SU-DHL-6 (cell line): ENCODE results near the gene ZNF292.

ENCODE experiments used
- H2AFZ ChIP-seq: fragments of 200-600 bp; sonication (generic); 2 replicates; pipeline ENCODE4 v1.6.1; 2014; ENCODE audit warnings: low read depth, mild to moderate bottlenecking, moderate library complexity, mixed read lengths, antibody characterized with exemption, low read length; ENCODE audit not compliant: severe bottlenecking
- H3F3A ChIP-seq: fragments of 200-600 bp; shearing (Covaris generic); 2 replicates; pipeline ENCODE4 v1.6.0; 2016; ENCODE audit warnings: antibody characterized with exemption, mild to moderate bottlenecking; ENCODE audit not compliant: insufficient read depth
- H3K27ac ChIP-seq: fragments of 200-600 bp; sonication (generic); 2 replicates; pipeline ENCODE4 v1.5.1; 2016; ENCODE audit warnings: low read depth, mild to moderate bottlenecking, low read length, moderate library complexity, mixed read lengths
- H3K27me3 ChIP-seq: fragments of 200-600 bp; sonication (generic), shearing (Covaris generic); 2 replicates; pipeline ENCODE4 v1.6.0; 2014; ENCODE audit warnings: mild to moderate bottlenecking, low read length
- H3K36me3 ChIP-seq: fragments of 200-600 bp; sonication (generic); 2 replicates; pipeline ENCODE4 v1.6.1; 2014; ENCODE audit warnings: mild to moderate bottlenecking, low read length, mixed read lengths
- H3K4me2 ChIP-seq: fragments of 300-600, 200-600 bp; shearing (Covaris generic), sonication (generic); 2 replicates; pipeline ENCODE4 v1.6.0; 2014; ENCODE audit warnings: low read length, low read depth, mild to moderate bottlenecking; ENCODE audit not compliant: poor library complexity, severe bottlenecking
- H3K4me3 ChIP-seq: fragments of 200-600 bp; sonication (generic); 2 replicates; pipeline ENCODE4 v1.5.1; 2014; ENCODE audit warnings: antibody characterized with exemption, low read length, mild to moderate bottlenecking, mixed read lengths; ENCODE audit not compliant: insufficient read depth, poor library complexity, severe bottlenecking
- H3K79me2 ChIP-seq: fragments of 200-600 bp; sonication (generic); 2 replicates; pipeline ENCODE4 v1.6.1; 2014; ENCODE audit warnings: mild to moderate bottlenecking, low read length, moderate library complexity; ENCODE audit not compliant: insufficient read depth
- H3K9ac ChIP-seq: fragments of 200-600 bp; sonication (generic); 2 replicates; pipeline ENCODE4 v1.7.0; 2014; ENCODE audit warnings: mild to moderate bottlenecking, low read length
- H3K9me2 ChIP-seq: fragments of 200-600 bp; sonication (generic); replicated peaks from 2 replicates; pipeline ENCODE4 v1.6.1; 2014; ENCODE audit warnings: low read length; ENCODE audit not compliant: insufficient read depth
- H3K9me3 ChIP-seq: fragments of 200-600 bp; sonication (generic); 2 replicates; pipeline ENCODE4 v1.6.1; 2014; ENCODE audit warnings: low read length, mixed read lengths; ENCODE audit not compliant: insufficient read depth
- H4K20me1 ChIP-seq: fragments of 200-600 bp; sonication (generic); 2 replicates; pipeline ENCODE4 v1.6.1; 2014; ENCODE audit warnings: low read depth, mild to moderate bottlenecking, antibody characterized with exemption, low read length, moderate library complexity, mixed read lengths
- CTCF ChIP-seq: fragments of 200-600 bp; sonication (generic); IDR thresholded peaks from one replicate; pipeline ENCODE4 v1.5.1; 2017; ENCODE audit warnings: antibody characterized with exemption, mild to moderate bottlenecking, low read length, moderate library complexity; ENCODE audit not compliant: insufficient read depth, poor library complexity, severe bottlenecking
- EZH2phosphoT487 ChIP-seq: fragments of 200-600 bp; sonication (generic), shearing (Covaris generic); conservative IDR thresholded peaks from 2 replicates; pipeline ENCODE4 v1.6.1; 2018; ENCODE audit warnings: mild to moderate bottlenecking, antibody characterized with exemption, low read length, moderate library complexity, mixed read lengths

Gene ZNF292

GRCh38 chr6:87243812-87244211 is 88.4 kb downstream of the ZNF292 start:
- no peaks in the 10 kb centered on the region for H3K9me3 ChIP-seq
- no peaks in the 10 kb centered on the region for H4K20me1 ChIP-seq
- peaks cover 3% of the 10 kb centered on the region; the same call in 1 of the 2 replicates for H3F3A ChIP-seq
- no peak overlapping the region for H3K9ac ChIP-seq
- H3K4me3 ChIP-seq = no peak overlapping the region
- no peaks in the 10 kb centered on the region for H3K79me2 ChIP-seq
- H3K4me2 ChIP-seq = no peak overlapping the region
- peaks cover 31% of the 10 kb centered on the region; the same call in 1 of the 2 replicates for H3K36me3 ChIP-seq
- TF ChIP-seq CTCF (no peak), EZH2phosphoT487 (no peak)
- H2AFZ ChIP-seq = no peak overlapping the region
- H3K27me3 ChIP-seq = no peaks in the 10 kb centered on the region
- H3K9me2 ChIP-seq = no peaks in the 10 kb centered on the region
- no peak overlapping the region for H3K27ac ChIP-seq

DNA sequence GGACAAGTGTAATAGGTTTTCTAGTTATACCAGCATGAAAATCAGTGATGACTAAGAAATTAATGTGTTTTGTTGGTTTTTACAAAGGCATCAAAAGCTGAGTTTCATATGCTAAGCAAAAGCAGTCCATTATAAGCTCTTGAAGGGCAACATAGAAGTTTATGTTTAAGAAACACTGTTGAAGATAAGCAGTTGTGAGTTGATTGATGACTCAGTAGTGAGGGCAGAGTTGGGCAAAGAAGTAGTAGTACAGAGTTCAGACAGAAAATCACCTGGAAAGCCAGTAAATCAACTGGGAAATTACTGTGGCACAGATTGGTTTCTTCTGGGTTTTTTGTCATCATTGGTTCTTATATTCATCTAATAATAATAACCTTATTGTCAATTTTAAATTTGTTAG is 89.0 kb downstream of the ZNF292 start:
- no peaks in the 10 kb centered on the region for H3K9me3 ChIP-seq
- H3K79me2 ChIP-seq = no peaks in the 10 kb centered on the region
- H3K4me2 ChIP-seq = no peak overlapping the region
- no peaks in the 10 kb centered on the region for H3K27me3 ChIP-seq
- H4K20me1 ChIP-seq = no peaks in the 10 kb centered on the region
- no peak overlapping the region for H3K27ac ChIP-seq
- H3K4me3 ChIP-seq = no peak overlapping the region
- no peak overlapping the region for H2AFZ ChIP-seq
- TF ChIP-seq EZH2phosphoT487 (no peak), CTCF (no peak)
- H3K9me2 ChIP-seq = no peaks in the 10 kb centered on the region
- peaks cover 3% of the 10 kb centered on the region; the same call in 1 of the 2 replicates for H3F3A ChIP-seq
- H3K9ac ChIP-seq = no peak overlapping the region
- H3K36me3 ChIP-seq = peaks cover 37% of the 10 kb centered on the region; the same call in 1 of the 2 replicates

DNA sequence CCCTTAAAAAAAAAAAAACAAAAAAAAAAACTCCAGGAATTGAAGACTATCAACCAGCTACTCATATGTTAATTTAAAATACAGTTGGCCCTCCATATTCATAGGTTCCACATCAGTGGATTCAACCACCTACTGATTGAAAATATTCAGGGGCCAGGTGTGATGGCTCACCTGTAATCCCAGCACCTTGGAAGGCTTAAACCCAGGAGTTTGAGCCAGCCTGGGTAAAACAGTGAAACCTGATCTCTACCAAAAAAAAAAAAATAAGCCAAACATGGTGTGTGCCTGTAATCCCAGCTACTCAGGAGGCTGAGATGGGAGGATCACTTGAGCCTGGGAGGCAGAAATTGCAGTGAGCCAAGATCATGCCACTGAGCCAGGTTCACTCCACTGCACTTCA is 94.7 kb downstream of the ZNF292 start:
- TF ChIP-seq EZH2phosphoT487 (no peak), CTCF (no peak)
- H3K9ac ChIP-seq = no peak overlapping the region
- no peak overlapping the region for H2AFZ ChIP-seq
- no peaks in the 10 kb centered on the region for H4K20me1 ChIP-seq
- no peaks in the 10 kb centered on the region for H3K9me2 ChIP-seq
- peaks cover 3% of the 10 kb centered on the region; the same call in 1 of the 2 replicates for H3F3A ChIP-seq
- no peak overlapping the region for H3K27ac ChIP-seq
- no peak overlapping the region for H3K4me3 ChIP-seq
- no peaks in the 10 kb centered on the region for H3K27me3 ChIP-seq
- H3K9me3 ChIP-seq = no peaks in the 10 kb centered on the region
- H3K79me2 ChIP-seq = no peaks in the 10 kb centered on the region
- peaks cover 42% of the 10 kb centered on the region; the same call in 1 of the 2 replicates for H3K36me3 ChIP-seq
- no peak overlapping the region for H3K4me2 ChIP-seq
